Neuronal stem cell (in vitro differentiated cells): ENCODE measurements around the gene CABP1.
A peak's percentile ranks its signal among the peaks of the same experiment; 100 is the strongest.

Experiments
- DNase-seq: peaks from one replicate; pipeline ENCODE4 v3.0.0-alpha.2; 2013; ENCODE audit warnings: low spot score
- H2AFZ ChIP-seq: one replicate; pipeline ENCODE4 v1.6.1; 2013; ENCODE audit warnings: mild to moderate bottlenecking, low read length, inconsistent platforms
- H2AK5ac ChIP-seq: 2 replicates; pipeline ENCODE4 v1.6.1; 2013; ENCODE audit warnings: low read depth, mild to moderate bottlenecking, inconsistent platforms, low read length, moderate library complexity, mixed read lengths
- H2BK120ac ChIP-seq: 2 replicates; pipeline ENCODE4 v1.6.1; 2013; ENCODE audit warnings: low read depth, mild to moderate bottlenecking, inconsistent platforms, low read length, moderate library complexity, mixed read lengths
- H2BK12ac ChIP-seq: one replicate; pipeline ENCODE4 v1.6.1; 2013; ENCODE audit warnings: low read length, inconsistent platforms
- H2BK15ac ChIP-seq: 2 replicates; pipeline ENCODE4 v1.6.1; 2013; ENCODE audit warnings: mild to moderate bottlenecking, low read length, inconsistent platforms, mixed read lengths
- H2BK5ac ChIP-seq: one replicate; pipeline ENCODE4 v1.6.1; 2013; ENCODE audit warnings: inconsistent platforms, mild to moderate bottlenecking, low read length, moderate library complexity
- H3K14ac ChIP-seq: one replicate; pipeline ENCODE4 v1.6.1; 2013; ENCODE audit warnings: low read length, inconsistent platforms
- H3K18ac ChIP-seq: 2 replicates; pipeline ENCODE4 v1.6.1; 2013; ENCODE audit warnings: low read length, inconsistent platforms
- H3K23ac ChIP-seq: 2 replicates; pipeline ENCODE4 v1.6.1; 2013; ENCODE audit warnings: low read depth, mild to moderate bottlenecking, mixed read lengths, low read length, inconsistent platforms; ENCODE audit not compliant: poor library complexity
- H3K27ac ChIP-seq: replicated peaks from 3 replicates; pipeline ENCODE4 v1.5.1; 2013; ENCODE audit warnings: low read length, inconsistent platforms
- H3K27me3 ChIP-seq, 3 experiments: 2 replicates each; pipeline ENCODE4 v1.6.1; 2013; ENCODE audit warnings: low read length in 3 of 3, mild to moderate bottlenecking in 2 of 3, inconsistent platforms in 1 of 3, low read depth in 1 of 3, mixed read lengths in 1 of 3, moderate library complexity in 1 of 3; ENCODE audit not compliant: control insufficient read depth in 3 of 3, insufficient read depth in 3 of 3
- H3K36me3 ChIP-seq, 2 donors: replicated peaks in 1 of 2; 2 replicates each; pipeline ENCODE4 v1.6.1; 2013; ENCODE audit warnings: low read length in 2 of 2; ENCODE audit not compliant: control insufficient read depth in 2 of 2, insufficient read depth in 2 of 2
- H3K4ac ChIP-seq: 2 replicates; pipeline ENCODE4 v1.6.1; 2013; ENCODE audit warnings: inconsistent platforms, mild to moderate bottlenecking, low read length, moderate library complexity
- H3K4me1 ChIP-seq, 2 donors: 1 replicate in 1 of 2; 2 replicates in 1 of 2; pipeline ENCODE4 v1.6.1; 2013; ENCODE audit warnings: low read length in 2 of 2, low read depth in 1 of 2; ENCODE audit not compliant: control insufficient read depth in 2 of 2, insufficient read depth in 1 of 2
- H3K4me2 ChIP-seq: one replicate; pipeline ENCODE4 v1.6.1; 2013; ENCODE audit warnings: mild to moderate bottlenecking, low read length, inconsistent platforms; ENCODE audit not compliant: insufficient read depth, poor library complexity, severe bottlenecking
- H3K4me3 ChIP-seq, 2 donors: 2 replicates each; pipeline ENCODE4 v1.5.1; 2013; ENCODE audit warnings: low read length in 2 of 2, mild to moderate bottlenecking in 2 of 2, inconsistent platforms in 1 of 2, moderate library complexity in 1 of 2
- H3K79me1 ChIP-seq: one replicate; pipeline ENCODE4 v1.6.1; 2013; ENCODE audit warnings: low read depth, mild to moderate bottlenecking, inconsistent platforms, low read length, moderate library complexity
- H3K9ac ChIP-seq: one replicate; pipeline ENCODE4 v1.6.1; 2013; ENCODE audit warnings: mild to moderate bottlenecking, low read depth, low read length, inconsistent platforms; ENCODE audit not compliant: poor library complexity
- H3K9me3 ChIP-seq, 2 donors: replicated peaks in 1 of 2; 2 replicates each; pipeline versions ENCODE3 to v1.6.1; 2013; ENCODE audit warnings: low read length in 2 of 2, mild to moderate bottlenecking in 2 of 2, inconsistent platforms in 1 of 2, low read depth in 1 of 2, mixed read lengths in 1 of 2, moderate library complexity in 1 of 2; ENCODE audit not compliant: control insufficient read depth in 2 of 2, insufficient read depth in 1 of 2
- H4K8ac ChIP-seq: one replicate; pipeline ENCODE4 v1.6.1; 2013; ENCODE audit warnings: low read depth, mild to moderate bottlenecking, inconsistent platforms, low read length, moderate library complexity
- H4K91ac ChIP-seq: one replicate; pipeline ENCODE4 v1.6.1; 2013; ENCODE audit warnings: low read length, low read depth, mild to moderate bottlenecking, inconsistent platforms; ENCODE audit not compliant: poor library complexity
- WGBS, 2 donors: extraction: QIAGEN DNeasy Blood & Tissue Kit; methylation state at CpG; one replicate each; pipeline ENCODE4 v1.1.7; 2013; ENCODE audit warnings: missing lambda C conversion rate in 2 of 2, mixed read lengths in 1 of 2; ENCODE audit not compliant: insufficient read length in 2 of 2, insufficient replicate concordance in 1 of 2; ENCODE audit errors: extremely low coverage in 2 of 2; 5-methylcytosine and 5-hydroxymethylcytosine counted together

CABP1 gene

GRCh38 chr12:120685522-120685921, 45.1 kb downstream of the CABP1 start:
- Histone ChIP-seq H3K4me2 (no peak overlapping the region), H2AK5ac (no peak overlapping the region), H4K8ac (no peak overlapping the region), H3K36me3 (peaks cover 0 to 3% of the 10 kb centered on the region in 2 donors), H3K9me3 (no peaks in the 10 kb centered on the region), H3K27me3 (no peaks in the 10 kb centered on the region), H3K4me3 (peak overlapping the region in 1 of 2 donors; percentile 89), H3K4me1 (peaks cover 16 to 17% of the 10 kb centered on the region in 2 donors), H3K27ac (no peak overlapping the region), H2BK120ac (no peak overlapping the region), H3K14ac (no peak overlapping the region), H3K4ac (no peak overlapping the region), H2BK15ac (no peak overlapping the region), H2BK12ac (no peak overlapping the region), H3K23ac (no peak overlapping the region), H3K79me1 (peaks cover 8% of the 10 kb centered on the region), H4K91ac (no peak overlapping the region), H3K9ac (no peak overlapping the region), H3K18ac (no peak overlapping the region), H2BK5ac (no peak overlapping the region), H2AFZ (peak overlapping the region; percentile 94)
- no peak for DNase-seq
- WGBS, 2 donors: no CpG with 5 or more reads among the region's 3 CpGs

GRCh38 chr12:120686151-120686689, 45.8 kb downstream of the CABP1 start:
- peak overlapping the region; percentile 90 for H3K4me2 ChIP-seq
- H3K27me3 ChIP-seq: no peaks in the 10 kb centered on the region
- H3K18ac ChIP-seq: peak overlapping the region; percentile 98
- DNase-seq: peak; percentile 97
- WGBS, 2 donors: no CpG with 5 or more reads among the region's 46 CpGs
- H3K4me3 ChIP-seq: peak overlapping the region; percentile 81 to 89
- H3K27ac ChIP-seq: peak overlapping the region; percentile 94
- H2BK15ac ChIP-seq: peak overlapping the region; percentile 90
- peak overlapping the region; percentile 76 for H4K8ac ChIP-seq
- no peaks in the 10 kb centered on the region for H3K9me3 ChIP-seq
- peak overlapping the region; percentile 96 for H3K9ac ChIP-seq
- peaks cover 8% of the 10 kb centered on the region for H3K79me1 ChIP-seq
- no peak overlapping the region for H2AK5ac ChIP-seq
- H3K36me3 ChIP-seq: peaks cover 0 to 9% of the 10 kb centered on the region in 2 donors
- H3K23ac ChIP-seq: peak overlapping the region; percentile 99
- peak overlapping the region; percentile 58 for H3K4ac ChIP-seq
- peaks cover 16 to 23% of the 10 kb centered on the region in 2 donors for H3K4me1 ChIP-seq
- peak overlapping the region; percentile 68 for H2BK120ac ChIP-seq
- H2AFZ ChIP-seq: peak overlapping the region; percentile 94
- H4K91ac ChIP-seq: no peak overlapping the region
- peak overlapping the region; percentile 63 for H2BK12ac ChIP-seq
- peak overlapping the region; percentile 91 for H2BK5ac ChIP-seq
- H3K14ac ChIP-seq: peak overlapping the region; percentile 73

GRCh38 chr12:120686690-120687577, 46.5 kb downstream of the CABP1 start, which contains the start of gene MLEC:
TSS of gene MLEC (plus strand) at chr12:120687149. CDS start at chr12:120687297, 148 bp downstream.
- peak within 1 kb of the TSS; percentile 94 for H2BK5ac ChIP-seq
- H4K91ac ChIP-seq: no peak within 1 kb of the TSS
- H3K9me3 ChIP-seq: no peaks in the 10 kb centered on the region
- H3K23ac ChIP-seq: peak within 1 kb of the TSS; percentile 99
- H2AK5ac ChIP-seq: peak within 1 kb of the TSS; percentile 8
- H3K18ac ChIP-seq: peak within 1 kb of the TSS; percentile 98
- no peaks in the 10 kb centered on the region for H3K27me3 ChIP-seq
- H2BK15ac ChIP-seq: peak within 1 kb of the TSS; percentile 90
- peak within 1 kb of the TSS; percentile 94 for H2AFZ ChIP-seq
- peak; percentile 98 for DNase-seq
- H2BK120ac ChIP-seq: peak within 1 kb of the TSS; percentile 93
- H3K79me1 ChIP-seq: peaks cover 8% of the 10 kb centered on the region
- H3K4ac ChIP-seq: peak within 1 kb of the TSS; percentile 58
- peaks cover 0 to 9% of the 10 kb centered on the region in 2 donors for H3K36me3 ChIP-seq
- peak within 1 kb of the TSS; percentile 94 for H3K27ac ChIP-seq
- peaks cover 16 to 29% of the 10 kb centered on the region in 2 donors for H3K4me1 ChIP-seq
- no CpG with 5 or more reads among the region's 84 CpGs for WGBS, 2 donors
- H4K8ac ChIP-seq: peak within 1 kb of the TSS; percentile 76
- H3K4me2 ChIP-seq: peak within 1 kb of the TSS; percentile 90
- H3K9ac ChIP-seq: peak within 1 kb of the TSS; percentile 98
- peak within 1 kb of the TSS; percentile 89 to 97 for H3K4me3 ChIP-seq
- H3K14ac ChIP-seq: peak within 1 kb of the TSS; percentile 73
- peak within 1 kb of the TSS; percentile 63 for H2BK12ac ChIP-seq
